ENCODE data around the gene TTC39A. TPM values are rescaled to one million over a fixed set of nuclear protein-coding genes. Genes with fewer than 3 reads are reported as not detected.

Gene TTC39A
- total RNA-seq, 1 experiment from 2014 or later = 0.35 TPM

- DNase-seq (ENCODE audit: unreplicated experiment) = no peak
- CTCF ChIA-PET = interaction anchor here (0.5 kb wide), 1 partner anchor 689 kb away, joined by 3 read pairs; no protein-coding TSS in a partner anchor
- H3K4me3 Mint-ChIP-seq (ENCODE audit: unreplicated experiment) = no peak overlapping the region
- intact Hi-C loops (cut with micrococcal nuclease) = no loop called here
- POLR2A ChIA-PET = no interaction called here
- no peaks in the 10 kb centered on the region for H3K9me3 Mint-ChIP-seq (ENCODE audit: unreplicated experiment)
- no peak for TF ChIP-seq CTCF (IDR thresholded peaks at IDR 0.05; ENCODE audit: unreplicated experiment)
- H3K27ac Mint-ChIP-seq (ENCODE audit: low read depth, unreplicated experiment) = no peak overlapping the region
- no TSS peak for BruUV-seq (replicated peaks)
- H3K4me1 Mint-ChIP-seq (ENCODE audit: insufficient read depth, unreplicated experiment) = no peaks in the 10 kb centered on the region
- no peaks in the 10 kb centered on the region for H3K27me3 Mint-ChIP-seq (ENCODE audit: insufficient read depth, unreplicated experiment)
- H3K36me3 Mint-ChIP-seq (ENCODE audit: insufficient read depth, unreplicated experiment) = no peaks in the 10 kb centered on the region
Observed at GRCh38 chr1:51322417-51323101, 7.8 kb downstream of the TTC39A start.

- H3K9me3 Mint-ChIP-seq (ENCODE audit: unreplicated experiment) = no peaks in the 10 kb centered on the region
- no TSS peak for BruUV-seq (replicated peaks)
- no peak for TF ChIP-seq CTCF (IDR thresholded peaks at IDR 0.05; ENCODE audit: unreplicated experiment)
- H3K4me3 Mint-ChIP-seq (ENCODE audit: unreplicated experiment) = no peak overlapping the region
- ChIA-PET POLR2A (no interaction called here), CTCF (interaction anchor here (0.5 kb wide), 1 partner anchor 690 kb away, joined by 3 read pairs; no protein-coding TSS in a partner anchor)
- intact Hi-C loops (cut with micrococcal nuclease) = no loop called here
- no peak for DNase-seq (ENCODE audit: unreplicated experiment)
- H3K27me3 Mint-ChIP-seq (ENCODE audit: insufficient read depth, unreplicated experiment) = no peaks in the 10 kb centered on the region
- no peak overlapping the region for H3K27ac Mint-ChIP-seq (ENCODE audit: low read depth, unreplicated experiment)
- no peaks in the 10 kb centered on the region for H3K4me1 Mint-ChIP-seq (ENCODE audit: insufficient read depth, unreplicated experiment)
- no peaks in the 10 kb centered on the region for H3K36me3 Mint-ChIP-seq (ENCODE audit: insufficient read depth, unreplicated experiment)
Observed at GRCh38 chr1:51321924-51322280, 8.5 kb downstream of the TTC39A start.

GRCh38 chr1:51320967-51321923 lies 9.1 kb downstream of the TTC39A start:
- H3K9me3 Mint-ChIP-seq (ENCODE audit: unreplicated experiment) = no peaks in the 10 kb centered on the region
- no peak for DNase-seq (ENCODE audit: unreplicated experiment)
- H3K27ac Mint-ChIP-seq (ENCODE audit: low read depth, unreplicated experiment) = no peak overlapping the region
- no peaks in the 10 kb centered on the region for H3K27me3 Mint-ChIP-seq (ENCODE audit: insufficient read depth, unreplicated experiment)
- intact Hi-C loops (cut with micrococcal nuclease) = no loop called here
- H3K4me3 Mint-ChIP-seq (ENCODE audit: unreplicated experiment) = no peak overlapping the region
- ChIA-PET CTCF (interaction anchor here (0.5 kb wide), 1 partner anchor 691 kb away, joined by 3 read pairs; no protein-coding TSS in a partner anchor), POLR2A (no interaction called here)
- no peaks in the 10 kb centered on the region for H3K36me3 Mint-ChIP-seq (ENCODE audit: insufficient read depth, unreplicated experiment)
- no peaks in the 10 kb centered on the region for H3K4me1 Mint-ChIP-seq (ENCODE audit: insufficient read depth, unreplicated experiment)
- no peak for TF ChIP-seq CTCF (IDR thresholded peaks at IDR 0.05; ENCODE audit: unreplicated experiment)
- BruUV-seq (replicated peaks) = no TSS peak

- Mint-ChIP-seq H3K4me1 (ENCODE audit: insufficient read depth, unreplicated experiment) (peaks cover 17% of the 10 kb centered on the region), H3K27me3 (ENCODE audit: insufficient read depth, unreplicated experiment) (no peaks in the 10 kb centered on the region), H3K27ac (ENCODE audit: low read depth, unreplicated experiment) (no peak overlapping the region), H3K36me3 (ENCODE audit: insufficient read depth, unreplicated experiment) (no peaks in the 10 kb centered on the region), H3K9me3 (ENCODE audit: unreplicated experiment) (no peaks in the 10 kb centered on the region), H3K4me3 (ENCODE audit: unreplicated experiment) (no peak overlapping the region)
- no peak for DNase-seq (ENCODE audit: unreplicated experiment)
- TF ChIP-seq CTCF (IDR thresholded peaks at IDR 0.05; ENCODE audit: unreplicated experiment) = no peak
- POLR2A ChIA-PET = no interaction called here
- intact Hi-C loops (cut with micrococcal nuclease) = no loop called here
- no TSS peak for BruUV-seq (replicated peaks)
- CTCF ChIA-PET = no interaction called here
Observed at GRCh38 chr1:51317798-51318197, 12.6 kb downstream of the TTC39A start.
